Skeletal muscle satellite cell (primary cell): ENCODE measurements around the gene PFKP.
"Not testable (repeated sequence)": the region's sequence is repeated elsewhere in the genome, so short reads cannot be mapped to it uniquely, and the experiment has no call there.

Experiments
- H3K27me3 ChIP-seq: 2 replicates; pipeline ENCODE4 v1.7.0; 2013; ENCODE audit warnings: low read length; ENCODE audit not compliant: control insufficient read depth, insufficient read depth
- H3K36me3 ChIP-seq: 2 replicates; pipeline ENCODE4 v1.7.0; 2013; ENCODE audit warnings: mild to moderate bottlenecking, control low read depth, low read length; ENCODE audit not compliant: insufficient read depth
- H3K4me1 ChIP-seq: 2 replicates; pipeline ENCODE4 v1.7.0; 2013; ENCODE audit warnings: low read length; ENCODE audit not compliant: control insufficient read depth, insufficient read depth
- H3K4me2 ChIP-seq: 2 replicates; pipeline ENCODE4 v1.7.0; 2013; ENCODE audit warnings: mild to moderate bottlenecking, low read length
- H3K4me3 ChIP-seq: 2 replicates; pipeline ENCODE4 v1.7.0; 2013; ENCODE audit warnings: low read length
- H3K9ac ChIP-seq: 2 replicates; pipeline ENCODE4 v1.7.0; 2013; ENCODE audit warnings: mild to moderate bottlenecking, low read depth, low read length, moderate library complexity
- H3K9me3 ChIP-seq: replicated peaks from 2 replicates; pipeline ENCODE4 v1.7.0; 2013; ENCODE audit warnings: mild to moderate bottlenecking, control low read depth, low read length

Gene PFKP

DNA sequence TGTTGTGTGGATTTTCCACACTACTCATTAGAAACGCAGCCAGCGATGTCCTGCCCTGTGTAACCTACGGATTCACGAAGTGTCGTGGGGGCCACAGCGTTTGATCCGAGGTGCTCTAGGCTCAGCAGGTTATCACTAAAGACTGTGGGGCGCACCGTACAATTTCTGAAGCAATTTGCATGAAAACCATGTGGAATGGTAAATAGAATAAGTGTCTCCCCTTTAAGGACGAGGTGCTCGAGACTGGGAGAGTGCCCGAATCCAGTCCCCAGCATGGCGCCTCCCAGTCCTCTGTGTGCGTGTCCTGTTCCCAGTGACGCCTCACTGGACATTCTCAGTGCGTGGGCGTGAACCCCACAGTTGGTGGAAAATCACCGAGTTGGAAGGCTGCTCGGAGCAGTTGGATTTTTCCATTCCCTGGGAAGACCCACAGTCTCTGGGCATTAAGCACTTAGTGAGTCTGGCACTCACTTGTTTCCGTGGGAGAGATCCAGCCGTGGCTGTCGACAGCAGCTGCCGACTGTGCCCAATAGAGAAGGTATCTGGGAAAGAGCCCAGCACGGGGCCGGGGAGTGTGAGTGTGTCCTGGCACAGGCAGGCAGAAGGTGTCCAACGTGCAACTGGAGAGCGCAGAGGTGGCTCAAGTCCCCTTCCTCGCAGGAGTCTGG, 37.0 kb downstream of the PFKP start:
- peak overlapping the region; percentile 58 for H3K4me2 ChIP-seq
- H3K4me3 ChIP-seq: peak overlapping the region; percentile 24
- H3K9ac ChIP-seq: peak overlapping the region; percentile 75
- peaks cover 66% of the 10 kb centered on the region for H3K36me3 ChIP-seq
- no peaks in the 10 kb centered on the region for H3K27me3 ChIP-seq
- peaks cover 63% of the 10 kb centered on the region for H3K4me1 ChIP-seq
- H3K9me3 ChIP-seq: no peaks in the 10 kb centered on the region

DNA sequence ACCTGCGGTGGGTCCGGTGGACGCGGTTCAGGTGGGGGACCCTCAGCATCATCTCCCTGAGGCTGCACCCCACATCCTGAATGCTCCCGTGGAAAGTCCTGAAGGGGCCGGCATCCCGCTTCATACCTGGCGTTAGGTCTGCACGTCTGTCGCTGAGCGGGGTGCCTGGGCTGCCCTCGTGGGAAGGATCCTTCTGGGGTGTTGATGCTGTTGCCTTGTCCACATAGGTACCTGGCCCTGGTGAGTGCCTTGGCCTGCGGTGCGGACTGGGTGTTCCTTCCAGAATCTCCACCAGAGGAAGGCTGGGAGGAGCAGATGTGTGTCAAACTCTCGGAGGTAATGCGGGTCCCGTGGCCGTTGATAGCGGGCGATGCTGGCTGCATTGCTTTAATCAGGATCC, 37.8 kb downstream of the PFKP start:
- peak overlapping the region; percentile 58 for H3K4me2 ChIP-seq
- H3K9me3 ChIP-seq: no peaks in the 10 kb centered on the region
- peaks cover 64% of the 10 kb centered on the region for H3K36me3 ChIP-seq
- no peak overlapping the region for H3K4me3 ChIP-seq
- H3K4me1 ChIP-seq: peaks cover 61% of the 10 kb centered on the region
- H3K27me3 ChIP-seq: no peaks in the 10 kb centered on the region
- peak overlapping the region; percentile 75 for H3K9ac ChIP-seq

DNA sequence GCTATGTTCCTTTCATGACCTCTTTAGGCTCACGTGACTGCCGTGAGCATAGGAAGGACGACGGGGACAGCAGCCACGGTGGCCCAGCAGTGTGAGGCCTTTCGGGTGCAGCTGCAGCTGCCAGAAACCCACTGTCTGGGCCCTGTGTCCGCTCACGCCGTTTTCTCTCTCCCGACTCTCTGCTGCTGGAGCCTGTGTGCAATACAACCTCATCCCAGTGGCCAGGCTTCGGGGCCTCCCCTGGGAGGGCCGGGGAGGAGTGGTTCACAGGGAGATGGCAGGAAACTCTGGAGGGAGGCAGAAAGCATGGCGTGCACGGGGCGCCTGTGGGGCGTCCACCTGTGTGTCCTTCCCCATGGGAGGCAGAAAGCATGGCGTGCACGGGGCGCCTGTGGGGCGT, 38.6 kb downstream of the PFKP start:
- Histone ChIP-seq H3K9me3 (no peaks in the 10 kb centered on the region), H3K36me3 (peaks cover 62% of the 10 kb centered on the region), H3K9ac (peak overlapping the region; percentile 75), H3K27me3 (no peaks in the 10 kb centered on the region), H3K4me3 (no peak overlapping the region), H3K4me1 (peaks cover 61% of the 10 kb centered on the region), H3K4me2 (peak overlapping the region; percentile 58)

DNA sequence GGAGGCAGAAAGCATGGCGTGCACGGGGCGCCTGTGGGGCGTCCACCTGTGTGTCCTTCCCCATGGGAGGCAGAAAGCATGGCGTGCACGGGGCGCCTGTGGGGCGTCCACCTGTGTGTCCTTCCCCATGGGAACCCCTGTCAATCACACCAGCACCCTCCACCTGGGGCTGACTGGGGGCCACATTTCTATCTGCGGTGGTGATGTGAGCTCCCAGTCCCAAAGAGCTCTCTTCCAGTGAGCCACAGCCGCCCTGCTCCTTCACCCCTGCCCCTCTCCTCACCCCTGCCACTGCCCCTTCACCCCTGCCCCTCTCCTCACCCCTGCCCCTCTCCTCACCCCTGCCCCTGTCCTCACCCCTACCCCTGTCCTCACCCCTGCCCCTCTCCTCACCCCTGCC, 39.0 kb downstream of the PFKP start:
- not testable (repeated sequence) for H3K4me3 ChIP-seq, H3K9me3 ChIP-seq, H3K4me2 ChIP-seq, H3K27me3 ChIP-seq, H3K9ac ChIP-seq
- H3K4me1 ChIP-seq: peaks cover 65% of the 10 kb centered on the region
- peaks cover 62% of the 10 kb centered on the region for H3K36me3 ChIP-seq

DNA sequence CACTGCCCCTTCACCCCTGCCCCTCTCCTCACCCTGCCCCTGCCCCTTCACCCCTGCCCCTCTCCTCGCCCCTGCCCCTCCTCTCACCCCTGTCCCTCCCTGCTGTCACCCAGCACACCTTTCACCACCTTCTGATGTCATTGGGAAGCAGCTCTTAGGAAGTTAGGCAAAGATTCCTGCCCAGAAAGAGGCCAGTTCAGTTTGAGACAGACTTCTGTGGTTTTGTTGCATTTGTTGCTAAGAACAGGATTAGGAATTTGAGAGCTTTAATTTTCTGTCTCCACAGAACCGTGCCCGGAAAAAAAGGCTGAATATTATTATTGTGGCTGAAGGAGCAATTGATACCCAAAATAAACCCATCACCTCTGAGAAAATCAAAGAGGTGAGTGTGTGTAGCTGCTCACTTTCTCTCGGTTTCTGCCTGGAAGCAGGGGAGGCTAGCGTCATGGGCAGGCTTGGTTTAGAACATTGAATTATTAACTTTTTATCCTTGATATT, 39.6 kb downstream of the PFKP start:
- Histone ChIP-seq H3K9me3 (no peaks in the 10 kb centered on the region), H3K4me3 (peak overlapping the region; percentile 10), H3K36me3 (peaks cover 64% of the 10 kb centered on the region), H3K4me2 (peak overlapping the region; percentile 48), H3K9ac (peak overlapping the region; percentile 96), H3K4me1 (peaks cover 72% of the 10 kb centered on the region), H3K27me3 (no peaks in the 10 kb centered on the region)

DNA sequence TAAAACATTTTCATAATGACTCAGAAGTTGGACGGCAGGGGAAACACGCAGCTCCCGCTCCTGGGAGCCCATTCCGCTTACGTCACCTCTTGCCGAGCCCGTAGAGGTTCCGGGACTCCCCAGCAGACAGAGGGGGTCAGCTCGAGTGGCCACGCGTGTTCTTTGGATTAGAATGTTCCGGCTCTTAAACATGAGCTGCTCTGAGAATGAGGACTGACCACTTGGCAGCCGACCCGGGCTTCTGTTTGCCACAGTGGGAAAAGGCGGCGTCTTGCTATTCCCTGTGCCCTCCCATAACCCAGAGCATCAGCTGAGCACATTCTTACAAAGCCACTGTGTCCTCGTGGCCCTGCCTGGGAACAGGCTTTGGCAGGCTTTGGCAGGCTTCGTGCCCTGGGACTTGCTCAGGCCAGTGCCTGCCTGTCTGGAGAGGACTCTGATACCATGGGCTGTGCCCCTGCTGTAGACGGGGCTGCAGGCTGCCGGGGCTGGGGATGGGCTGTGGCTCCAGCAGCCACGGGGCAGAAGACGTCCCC, 40.1 kb downstream of the PFKP start:
- H3K9ac ChIP-seq: peak overlapping the region; percentile 96
- no peaks in the 10 kb centered on the region for H3K27me3 ChIP-seq
- no peaks in the 10 kb centered on the region for H3K9me3 ChIP-seq
- H3K4me1 ChIP-seq: peaks cover 76% of the 10 kb centered on the region
- H3K4me3 ChIP-seq: peak overlapping the region; percentile 38
- peaks cover 69% of the 10 kb centered on the region for H3K36me3 ChIP-seq
- peak overlapping the region; percentile 67 for H3K4me2 ChIP-seq

DNA sequence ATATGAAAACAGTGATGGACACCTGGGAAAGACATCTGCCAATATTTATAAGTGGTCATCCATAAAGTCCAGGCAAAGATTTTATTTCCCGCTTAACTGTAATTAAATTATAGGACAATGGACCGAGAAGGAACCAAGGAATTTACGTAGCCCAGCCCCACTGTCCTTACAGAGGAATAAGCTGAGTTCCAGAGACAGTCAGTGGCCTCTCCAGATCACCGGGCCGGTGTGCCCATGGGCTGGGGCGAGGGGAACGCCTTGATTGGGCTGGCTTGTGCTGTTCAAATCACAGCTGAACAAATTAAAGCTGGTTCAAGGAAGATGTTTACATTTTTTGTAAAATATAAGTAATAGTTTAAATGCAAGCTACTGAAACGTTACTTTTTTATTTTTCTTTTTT, 40.7 kb downstream of the PFKP start:
- H3K36me3 ChIP-seq: peaks cover 75% of the 10 kb centered on the region
- H3K9ac ChIP-seq: peak overlapping the region; percentile 96
- peak overlapping the region; percentile 38 for H3K4me3 ChIP-seq

DNA sequence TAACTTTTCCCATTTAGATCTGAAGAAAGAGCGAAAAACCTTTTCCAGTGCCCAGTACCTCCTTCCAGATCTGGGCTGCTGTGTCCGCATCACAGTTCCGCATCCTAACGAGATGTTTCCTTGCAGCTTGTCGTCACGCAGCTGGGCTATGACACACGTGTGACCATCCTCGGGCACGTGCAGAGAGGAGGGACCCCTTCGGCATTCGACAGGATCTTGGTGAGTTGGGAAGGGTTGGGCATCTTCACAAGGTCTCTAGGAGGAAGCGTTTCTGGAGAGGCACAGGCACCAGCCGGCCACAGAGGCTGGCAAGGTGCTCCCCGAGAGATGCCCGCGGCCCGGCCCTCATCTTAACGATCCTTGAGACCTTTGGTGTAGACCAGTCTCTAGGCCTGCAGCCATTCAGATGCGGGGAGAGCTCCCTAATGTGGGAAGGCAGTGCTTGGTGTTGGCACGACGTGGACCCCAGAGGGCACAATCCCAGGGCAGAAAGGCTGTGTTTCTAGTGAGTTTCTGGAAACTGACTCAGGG, 41.3 kb downstream of the PFKP start:
- Histone ChIP-seq H3K9me3 (no peaks in the 10 kb centered on the region), H3K9ac (peak overlapping the region; percentile 96), H3K4me3 (no peak overlapping the region), H3K27me3 (no peaks in the 10 kb centered on the region), H3K4me2 (no peak overlapping the region), H3K36me3 (peaks cover 77% of the 10 kb centered on the region), H3K4me1 (peaks cover 65% of the 10 kb centered on the region)

More for the DNA sequence above, 40.7 kb downstream of the PFKP start:
- H3K9me3 ChIP-seq: no peaks in the 10 kb centered on the region
- no peaks in the 10 kb centered on the region for H3K27me3 ChIP-seq
- peaks cover 71% of the 10 kb centered on the region for H3K4me1 ChIP-seq
- H3K4me2 ChIP-seq: peak overlapping the region; percentile 67

DNA sequence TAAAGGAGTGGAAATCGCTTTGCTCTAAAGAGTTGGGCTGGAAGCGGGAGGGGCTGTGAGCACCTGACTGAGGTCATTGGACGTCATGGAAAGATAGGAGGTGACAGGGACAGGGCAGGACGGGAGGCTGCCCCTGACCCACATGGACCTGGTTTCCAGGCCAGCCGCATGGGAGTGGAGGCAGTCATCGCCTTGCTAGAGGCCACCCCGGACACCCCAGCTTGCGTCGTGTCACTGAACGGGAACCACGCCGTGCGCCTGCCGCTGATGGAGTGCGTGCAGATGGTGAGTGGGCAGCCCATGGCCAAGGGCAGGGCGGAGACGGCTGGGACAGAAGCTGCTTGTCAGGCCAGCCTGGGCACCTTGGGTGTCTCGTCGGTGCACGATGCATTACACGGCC, 41.8 kb downstream of the PFKP start:
- Histone ChIP-seq H3K4me2 (no peak overlapping the region), H3K9ac (no peak overlapping the region), H3K36me3 (peaks cover 75% of the 10 kb centered on the region), H3K4me1 (peaks cover 59% of the 10 kb centered on the region), H3K27me3 (no peaks in the 10 kb centered on the region), H3K4me3 (no peak overlapping the region), H3K9me3 (no peaks in the 10 kb centered on the region)

DNA sequence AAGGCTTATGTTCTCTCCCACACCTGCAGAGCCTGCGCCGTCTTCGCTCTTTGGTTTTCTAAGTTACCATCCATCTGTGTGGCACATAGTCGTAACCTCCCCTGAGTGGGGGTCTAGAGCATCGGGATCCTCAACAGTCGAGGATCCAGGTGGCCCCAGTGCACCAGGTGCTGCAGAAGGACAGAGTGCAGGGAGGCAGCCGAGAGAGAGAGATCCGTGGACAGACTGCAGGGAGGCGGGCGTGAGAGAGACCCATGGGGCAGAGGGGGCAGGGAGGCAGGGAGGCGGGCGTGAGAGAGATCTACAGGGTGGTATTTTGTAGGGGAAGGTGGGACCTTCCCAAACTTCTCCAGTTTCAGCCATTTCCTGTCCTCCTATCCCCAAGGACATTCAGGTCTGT, 42.3 kb downstream of the PFKP start:
- no peak overlapping the region for H3K4me3 ChIP-seq
- H3K4me1 ChIP-seq: peaks cover 55% of the 10 kb centered on the region
- H3K27me3 ChIP-seq: no peaks in the 10 kb centered on the region
- H3K36me3 ChIP-seq: peaks cover 75% of the 10 kb centered on the region
- H3K9ac ChIP-seq: no peak overlapping the region
- H3K9me3 ChIP-seq: no peaks in the 10 kb centered on the region
- H3K4me2 ChIP-seq: no peak overlapping the region

DNA sequence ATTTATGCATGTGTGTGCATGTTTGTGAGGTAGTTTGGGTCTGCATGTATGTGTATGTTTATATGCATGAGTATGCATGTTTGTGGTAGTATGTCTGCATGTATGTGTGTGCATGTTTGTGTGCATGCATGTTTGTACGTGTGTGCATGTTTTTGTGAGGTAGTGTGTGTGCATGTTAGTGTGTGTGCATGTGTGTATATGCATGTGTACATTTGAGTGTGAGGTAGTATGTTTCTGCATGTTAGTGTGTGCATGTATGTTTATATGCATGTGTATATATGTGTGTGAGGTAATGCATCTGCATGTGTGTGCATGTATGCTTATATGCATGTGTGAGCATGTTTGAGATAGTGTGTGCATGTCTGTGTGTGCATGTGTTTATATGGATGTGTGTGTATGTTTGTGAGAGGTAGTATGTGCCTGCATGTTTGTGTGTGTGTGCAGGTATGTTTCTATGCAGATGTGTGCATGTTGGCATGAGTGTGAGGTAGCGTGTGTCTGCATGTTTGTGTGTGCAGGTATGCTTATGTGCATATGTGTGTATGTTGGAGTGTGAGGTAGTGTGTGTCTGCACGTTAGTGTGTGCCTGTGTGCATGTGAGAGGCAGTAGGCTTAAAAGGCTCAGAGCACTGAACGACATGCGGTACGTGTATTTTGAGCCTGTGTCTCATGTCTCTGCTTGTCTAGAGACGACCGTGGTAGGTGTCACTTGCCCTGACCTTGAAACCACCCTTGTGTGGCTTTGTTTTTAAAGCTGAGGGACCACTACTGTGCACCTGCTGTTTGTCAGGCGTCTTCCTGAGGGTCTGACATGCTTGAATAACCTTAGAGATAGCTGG, 43.7 kb downstream of the PFKP start:
- Histone ChIP-seq H3K36me3 (peaks cover 74% of the 10 kb centered on the region), H3K27me3 (no peaks in the 10 kb centered on the region), H3K9ac (peak overlapping the region; percentile 28), H3K4me3 (no peak overlapping the region), H3K4me1 (peaks cover 41% of the 10 kb centered on the region), H3K4me2 (no peak overlapping the region), H3K9me3 (no peaks in the 10 kb centered on the region)
